GM12878 (cell line): ENCODE results near the gene SDK2. TPM values are rescaled to one million over a fixed set of nuclear protein-coding genes. Genes with fewer than 3 reads are reported as not detected.

ENCODE experiments used
- ATAC-seq: fragments of 200-7000 bp; cut with Tn5 transposase; 3 replicates; pipeline ENCODE4 v1.9.1; 2020; ENCODE audit warnings: mild to moderate bottlenecking, moderate library complexity
- BruUV-seq: library from RNA; stranded (reverse); fragments of 400-500 nt; replicated peaks from 2 replicates; lab custom pipeline; 2021; lab: Mats Ljungman, UMichigan
- CTCF ChIA-PET: fragments of 300-600 bp; sonication (Branson Sonifier 250); formaldehyde crosslinking; extraction: SDS; loops from one replicate; lab custom pipeline; 2021; ENCODE audit warnings: inconsistent platforms; lab: Yijun Ruan, JAX
- POLR2A ChIA-PET: fragments of 350-600 bp; formaldehyde crosslinking; extraction: SDS; loops from one replicate; lab custom pipeline; 2021; ENCODE audit warnings: inconsistent platforms; lab: Charles Lee
- RAD21 ChIA-PET: fragments of 300-600 bp; sonication (Branson Sonifier 250); formaldehyde crosslinking; loops from one replicate; lab custom pipeline; 2023; ENCODE audit warnings: antibody characterized with exemption; ENCODE audit not compliant: unreplicated experiment; lab: Charles Lee
- SMC1A ChIA-PET: fragments of 300-600 bp; sonication (Branson Sonifier 250); formaldehyde crosslinking; loops from one replicate; lab custom pipeline; 2023; ENCODE audit not compliant: unreplicated experiment, uncharacterized antibody; lab: Charles Lee
- DNase-seq: peaks from one replicate; pipeline ENCODE4 v3.0.0-alpha.2; 2011; ENCODE audit warnings: low read depth, low spot score
- FAIRE-seq: peaks from 3 replicates; lab custom pipeline; 2011; peaks lifted over from hg19 to GRCh38; lab: Jason Lieb, UNC
- H2AFZ ChIP-seq: 2 replicates; pipeline ENCODE4 v1.6.0; 2011; ENCODE audit warnings: low read depth, low read length, control low read depth; ENCODE audit not compliant: control insufficient read depth
- H3K27ac ChIP-seq: 2 replicates; pipeline ENCODE4 v1.5.1; 2011; ENCODE audit warnings: control low read depth; ENCODE audit not compliant: control insufficient read depth, insufficient read depth
- H3K27me3 ChIP-seq, 2 experiments: replicated peaks in 1 of 2; 2 replicates each; pipeline versions ENCODE4 v1.6.0 to v1.6.1; 2011; ENCODE audit warnings: low read length in 1 of 2; ENCODE audit not compliant: control insufficient read depth in 2 of 2, insufficient read depth in 2 of 2
- H3K36me3 ChIP-seq, 2 experiments: 2 replicates each; pipeline ENCODE4 v1.5.1; 2011; ENCODE audit warnings: low read length in 1 of 2; ENCODE audit not compliant: control insufficient read depth in 2 of 2, insufficient read depth in 2 of 2
- H3K4me1 ChIP-seq: 2 replicates; pipeline ENCODE4 v1.6.1; 2011; ENCODE audit warnings: mild to moderate bottlenecking, low read length, moderate library complexity, mixed read lengths; ENCODE audit not compliant: control insufficient read depth, insufficient read depth
- H3K4me2 ChIP-seq: 2 replicates; pipeline ENCODE4 v1.6.0; 2011; ENCODE audit warnings: control low read depth; ENCODE audit not compliant: control insufficient read depth, insufficient read depth
- H3K4me3 ChIP-seq: fragments of 200-600 bp; sonication (generic); 2 replicates; pipeline ENCODE4 v1.5.1; 2016
- H3K79me2 ChIP-seq: 2 replicates; pipeline ENCODE4 v1.6.0; 2011; ENCODE audit warnings: low read length; ENCODE audit not compliant: control insufficient read depth, insufficient read depth
- H3K9ac ChIP-seq: 2 replicates; pipeline ENCODE4 v1.8.0; 2011; ENCODE audit warnings: low read length, control low read depth, mixed read lengths; ENCODE audit not compliant: control insufficient read depth, insufficient read depth
- H3K9me3 ChIP-seq: replicated peaks from 3 replicates; pipeline ENCODE4 v1.5.1; 2011; ENCODE audit warnings: mild to moderate bottlenecking, low read length; ENCODE audit not compliant: control insufficient read depth, insufficient read depth
- H4K20me1 ChIP-seq: 2 replicates; pipeline ENCODE4 v1.6.0; 2011; ENCODE audit not compliant: control insufficient read depth, insufficient read depth
- CREB1 ChIP-seq: IDR thresholded peaks from 2 replicates; pipeline ENCODE4 v1.6.1; 2012; ENCODE audit warnings: low read depth, mild to moderate bottlenecking, inconsistent platforms
- CREM ChIP-seq: IDR thresholded peaks from 2 replicates; pipeline ENCODE4 v1.6.1; 2014; ENCODE audit warnings: antibody characterized with exemption, low read depth
- ESRRA ChIP-seq: IDR thresholded peaks from 2 replicates; pipeline ENCODE4 v1.6.1; 2012; ENCODE audit warnings: mild to moderate bottlenecking, low read length, improper control_type of control experiment
- FOXM1 ChIP-seq: IDR thresholded peaks from 2 replicates; pipeline ENCODE4 v1.6.1; 2012; ENCODE audit warnings: low read depth, mild to moderate bottlenecking, inconsistent platforms, low read length, moderate library complexity
- JUND ChIP-seq: IDR thresholded peaks from 2 replicates; pipeline ENCODE4 v1.6.1; 2012; ENCODE audit warnings: low read depth, mild to moderate bottlenecking, low read length, improper control_type of control experiment, moderate library complexity
- MTA3 ChIP-seq: IDR thresholded peaks from 2 replicates; pipeline ENCODE4 v1.6.1; 2012; ENCODE audit warnings: low read length, inconsistent platforms, borderline replicate concordance
- RB1 ChIP-seq: fragments of 450-650 bp; formaldehyde crosslinking; IDR thresholded peaks from 2 replicates; pipeline ENCODE4 v1.6.1; 2017; ENCODE audit warnings: mild to moderate bottlenecking, borderline replicate concordance
- RUNX3 ChIP-seq: IDR thresholded peaks from 2 replicates; pipeline ENCODE4 v1.6.1; 2012; ENCODE audit warnings: low read length, inconsistent platforms
- TAF1 ChIP-seq: IDR thresholded peaks from 2 replicates; pipeline ENCODE4 v1.6.1; 2011; ENCODE audit warnings: mild to moderate bottlenecking, low read depth, low read length, borderline replicate concordance
- YY1 ChIP-seq: IDR thresholded peaks from 2 replicates; pipeline ENCODE4 v1.6.1; 2011; ENCODE audit warnings: low read depth, mild to moderate bottlenecking, low read length
- ZNF592 ChIP-seq: fragments of 450-650 bp; IDR thresholded peaks from 2 replicates; pipeline ENCODE4 v1.6.1; 2017; ENCODE audit warnings: mild to moderate bottlenecking, moderate library complexity
- WGBS: methylation state at CpG from one replicate; pipeline ENCODE4 v1.1.6; 2016; ENCODE audit warnings: low lambda C conversion rate; ENCODE audit not compliant: insufficient replicate concordance, insufficient coverage; ENCODE audit errors: missing lambda C conversion rate; 5-methylcytosine and 5-hydroxymethylcytosine counted together
- in situ Hi-C: fragments of 300-500 bp; cut with MboI; formaldehyde crosslinking; loops from 9 replicates; pipeline ENCODE4 v1.14.3; 2018; ENCODE audit warnings: mixed read lengths
- intact Hi-C: fragments of 100-400 bp; cut with micrococcal nuclease; formaldehyde crosslinking; loops from one replicate; pipeline ENCODE4 v1.14.2; 2022; ENCODE audit not compliant: unreplicated experiment
- polyA plus RNA-seq, 11 experiments: library from polyadenylated mRNA; depleted of rRNA in 4 of 11; unstranded in 6 of 11; stranded (reverse) in 5 of 11; fragments of >200 nt; fragmentation: Nextera tagmentation in 4 of 11; fragmentation: Illumina TruSeq in 1 of 11; extraction: Ambion mirVana in 4 of 11; extraction: Trizol in 1 of 11; gene quantifications; 1 replicate in 1 of 11; 2 replicates in 10 of 11; pipeline versions ENCODE4 v1.2.1 to v1.2.3, GENCODE V29; 2011 to 2016; ENCODE audit warnings: inconsistent platforms in 2 of 11, missing spikeins in 2 of 11, low read depth in 1 of 11
- total RNA-seq, 4 experiments: library from RNA; depleted of rRNA in 3 of 4; stranded (reverse); fragments of >200 nt in 3 of 4; fragmentation: Illumina TruSeq in 1 of 4; extraction: Trizol in 1 of 4; gene quantifications; 2 replicates each; pipeline versions ENCODE4 v1.2.1 to v1.2.3, GENCODE V29; 2013 to 2021

Gene SDK2
- total and polyA plus RNA-seq, 10 of the 15 experiments (the other 5 are each of a cell fraction or from before 2014, with no cell fraction given): 0.03 to 0.08 (median 0.03) TPM; not detected in 7

- TF ChIP-seq YY1 (no peak), RUNX3 (no peak), CREM (no peak), ESRRA (no peak)
Measured at GRCh38 chr17:73304438-73304837, 339.8 kb downstream of the SDK2 start (continued).

- FAIRE-seq (no peak), DNase-seq (no peak), ATAC-seq (no peak)
- 71% methylated on average over 3 of the region's 3 CpGs for WGBS
- Histone ChIP-seq H3K4me2 (no peak overlapping the region), H4K20me1 (no peaks in the 10 kb centered on the region), H3K9ac (no peak overlapping the region), H3K4me1 (peaks cover 14% of the 10 kb centered on the region), H2AFZ (no peak overlapping the region), H3K4me3 (no peak overlapping the region), H3K27me3 (no peaks in the 10 kb centered on the region), H3K36me3 (no peaks in the 10 kb centered on the region), H3K79me2 (peaks cover 11% of the 10 kb centered on the region), H3K9me3 (no peaks in the 10 kb centered on the region), H3K27ac (no peak overlapping the region)
- SMC1A ChIA-PET: interaction anchor here (1.0 to 2.0 kb wide), 3 partner anchors 11 to 743 kb away, joined by 3 to 9 read pairs (median 4); no protein-coding TSS in a partner anchor
- POLR2A ChIA-PET: interaction anchor here (1.3 to 1.5 kb wide), 2 partner anchors 8 to 9 kb away, joined by 4 to 5 read pairs; no protein-coding TSS in a partner anchor
- BruUV-seq: no TSS peak
- intact Hi-C loops: no loop called here
- CTCF ChIA-PET: interaction anchor here (0.6 to 2.6 kb wide), 4 partner anchors 11 to 68 kb away, joined by 3 to 8 read pairs (median 6); no protein-coding TSS in a partner anchor
- TF ChIP-seq TAF1 (no peak), FOXM1 (no peak), MTA3 (no peak), RB1 (no peak), JUND (no peak), CREB1 (no peak), ZNF592 (no peak)
- RAD21 ChIA-PET: interaction anchor here (1.0 to 2.1 kb wide), 5 partner anchors 9 to 68 kb away, joined by 3 to 5 read pairs (median 4); no protein-coding TSS in a partner anchor
- in situ Hi-C loops: no loop called here
Measured at GRCh38 chr17:73302189-73302588, 342.1 kb downstream of the SDK2 start.
